HG03575 (cell line): Measurements from ENCODE around the gene TUBB1.
"Not testable (repeated sequence)": the region's sequence is repeated elsewhere in the genome, so short reads cannot be mapped to it uniquely, and the experiment has no call there.

Source experiments
- ATAC-seq: cut with Tn5 transposase; IDR thresholded peaks from one replicate; pipeline ENCODE4 v1.9.1; 2021; ENCODE audit not compliant: unreplicated experiment, insufficient number of reproducible peaks, low FRiP score; ENCODE audit errors: extremely low read depth

TUBB1 gene

GRCh38 chr20:59019217-59019616 lies at the start of gene TUBB1:
TUBB1 (plus strand) TSS chr20:59019429; CDS start chr20:59019523, 94 bp downstream.
- ATAC-seq: no peak

GRCh38 chr20:58969439-58969838 lies 49.8 kb upstream of the TUBB1 start:
- ATAC-seq: no peak

GRCh38 chr20:58970146-58970545 lies 49.1 kb upstream of the TUBB1 start:
- no peak for ATAC-seq

GRCh38 chr20:58971429-58971828 lies 47.8 kb upstream of the TUBB1 start:
- no peak for ATAC-seq

GRCh38 chr20:58973179-58973578 lies 46.0 kb upstream of the TUBB1 start:
- ATAC-seq: no peak

- no peak for ATAC-seq
These were observed 45.4 kb upstream of the TUBB1 start for GRCh38 chr20:58973866-58974265.

- ATAC-seq: no peak
These were observed 43.9 kb upstream of the TUBB1 start for GRCh38 chr20:58975353-58975752.

GRCh38 chr20:58976061-58976730 lies 43.0 kb upstream of the TUBB1 start:
- no peak for ATAC-seq

- no peak for ATAC-seq
These were observed 40.7 kb upstream of the TUBB1 start for GRCh38 chr20:58978351-58979190.

- ATAC-seq: no peak
These were observed 38.3 kb upstream of the TUBB1 start, which contains the start of gene NELFCD for GRCh38 chr20:58980711-58981627. NELFCD (plus strand) TSS chr20:58981256; CDS start chr20:58981310, 54 bp downstream.

- no peak for ATAC-seq
These were observed 37.4 kb upstream of the TUBB1 start for GRCh38 chr20:58981628-58982364.

GRCh38 chr20:58982406-58983114 lies 36.7 kb upstream of the TUBB1 start:
- ATAC-seq: no peak

- not testable (repeated sequence) for ATAC-seq
These were observed 36.1 kb upstream of the TUBB1 start for GRCh38 chr20:58983115-58983468.

GRCh38 chr20:58984691-58985090 lies 34.5 kb upstream of the TUBB1 start:
- ATAC-seq: no peak

GRCh38 chr20:58985656-58986055 lies 33.6 kb upstream of the TUBB1 start:
- no peak for ATAC-seq

- no peak for ATAC-seq
These were observed 32.8 kb upstream of the TUBB1 start for GRCh38 chr20:58986286-58986967.

GRCh38 chr20:58986968-58987517 lies 32.2 kb upstream of the TUBB1 start:
- ATAC-seq: no peak
